SK-N-SH (cell line): ENCODE data around the gene ANO4.

Experiments used
- CTCF ChIP-seq: fragments of 200-600 bp; sonication (generic); IDR thresholded peaks from 2 replicates; pipeline ENCODE4 v1.6.1; 2017; ENCODE audit warnings: antibody characterized with exemption, mild to moderate bottlenecking, moderate library complexity
- ELF1 ChIP-seq: IDR thresholded peaks from 2 replicates; pipeline ENCODE4 v1.4.0; 2012
- MXI1 ChIP-seq: IDR thresholded peaks from 2 replicates; pipeline ENCODE4 v1.6.1; 2012; ENCODE audit warnings: mild to moderate bottlenecking, low read depth, low read length, improper control_type of control experiment
- SMC3 ChIP-seq: IDR thresholded peaks from 2 replicates; pipeline ENCODE4 v1.6.1; 2012; ENCODE audit warnings: low read depth, low read length, improper control_type of control experiment
- TEAD4 ChIP-seq: IDR thresholded peaks from 2 replicates; pipeline ENCODE4 v1.4.0; 2012; ENCODE audit warnings: mild to moderate bottlenecking, borderline replicate concordance; ENCODE audit not compliant: insufficient read depth
- USF2 ChIP-seq: fragments of 150-350 bp; IDR thresholded peaks from 2 replicates; pipeline ENCODE4 v1.6.1; 2017; ENCODE audit warnings: antibody characterized with exemption, low read length, low read depth, borderline replicate concordance

- TF ChIP-seq MXI1: no peak
- no peak for TF ChIP-seq ELF1
- TF ChIP-seq CTCF: no peak
- no peak for TF ChIP-seq SMC3
- no peak for TF ChIP-seq TEAD4
- no peak for TF ChIP-seq USF2
Measured at GRCh38 chr12:100963381-100963780, 168.8 kb downstream of the ANO4 start.
